ENCODE results near the gene ATP11C.

DNA sequence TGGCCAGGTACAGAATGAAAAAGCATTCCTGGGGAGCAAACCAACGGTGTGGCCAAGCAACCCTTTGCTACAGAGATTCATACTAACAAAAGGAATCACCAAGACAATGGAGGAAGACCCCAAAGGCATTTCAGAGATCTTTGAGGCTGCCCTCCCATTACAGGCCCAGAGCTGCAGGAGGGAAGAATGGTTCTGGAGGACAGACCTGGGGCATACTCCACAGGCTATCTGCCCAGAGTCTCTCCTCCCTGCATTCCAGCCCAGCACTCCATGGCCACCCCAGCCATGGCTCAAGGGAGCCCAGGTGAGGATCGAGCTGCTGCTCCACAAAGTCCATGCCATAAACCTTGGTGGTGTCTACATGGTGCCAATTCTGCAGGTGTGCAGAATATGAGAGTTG, 81.9 kb downstream of the ATP11C start:
- TF ChIP-seq ELF1 (IDR thresholded peaks at IDR 0.05; ENCODE audit: borderline replicate concordance, low read depth) = no peak
- TF ChIP-seq CTCF (IDR thresholded peaks at IDR 0.05 in 2 of 3, conservative IDR thresholded peaks at IDR 0.05 in 1 of 3; ENCODE audit: borderline replicate concordance in 1 of 3, insufficient read depth in 1 of 3, low read depth in 2 of 3, low read length in 2 of 3) = no peak
- TF ChIP-seq ZNF274 (IDR thresholded peaks at IDR 0.05; ENCODE audit: low read depth, low read length) = no peak
- no peak for TF ChIP-seq EZH2phosphoT487 (IDR thresholded peaks at IDR 0.05; ENCODE audit: borderline replicate concordance)
- TF ChIP-seq EGR1 (IDR thresholded peaks at IDR 0.05; ENCODE audit: low read depth) = no peak
- no peak for TF ChIP-seq MAX (IDR thresholded peaks at IDR 0.05)
- no peak for TF ChIP-seq EZH2 (IDR thresholded peaks at IDR 0.05)
- no peak for TF ChIP-seq POLR2AphosphoS5 (IDR thresholded peaks at IDR 0.05; ENCODE audit: low read depth, low read length)
- TF ChIP-seq POLR2A (IDR thresholded peaks at IDR 0.05; ENCODE audit: borderline replicate concordance, extremely low read depth, insufficient read depth, insufficient read length) = no peak
- no peak for TF ChIP-seq RAD21 (IDR thresholded peaks at IDR 0.05; ENCODE audit: low read depth)
- TF ChIP-seq CBX3 (IDR thresholded peaks at IDR 0.05; ENCODE audit: low read depth) = no peak
- no peak for TF ChIP-seq ATF3 (IDR thresholded peaks at IDR 0.05)
- no peak for TF ChIP-seq SP1 (IDR thresholded peaks at IDR 0.05; ENCODE audit: low read depth)
- no peak for TF ChIP-seq ZBTB33 (IDR thresholded peaks at IDR 0.05; ENCODE audit: extremely low read depth, insufficient replicate concordance, low read length)

All from HCT116 (cell line).